HCT116 (cell line): ENCODE results near the gene MYH10. TPM values are rescaled to one million over a fixed set of nuclear protein-coding genes. Genes with fewer than 3 reads are reported as not detected.

Experiments used
- ATAC-seq: fragments of 200-7000 bp; cut with Tn5 transposase; 2 replicates; pipeline ENCODE4 v1.9.1; 2020; ENCODE audit warnings: mild to moderate bottlenecking, moderate library complexity
- BruUV-seq: library from RNA; stranded (reverse); fragments of 400-500 nt; replicated peaks from 2 replicates; lab custom pipeline; 2021; lab: Mats Ljungman, UMichigan
- CTCF ChIA-PET: fragments of 300-600 bp; sonication (Branson Sonifier 250); formaldehyde crosslinking; loops from one replicate; lab custom pipeline; 2021; ENCODE audit warnings: antibody characterized with exemption; lab: Charles Lee
- POLR2A ChIA-PET: fragments of 300-600, 350-600 bp; sonication (Branson Sonifier 250); formaldehyde crosslinking; loops from one replicate; lab custom pipeline; 2021; ENCODE audit warnings: antibody characterized with exemption; lab: Charles Lee
- RAD21 ChIA-PET, 2 experiments: fragments of 300-600 bp; sonication (Branson Sonifier 250); formaldehyde crosslinking; loops; one replicate each; lab custom pipeline; 2023; ENCODE audit warnings: low total read pairs in 2 of 2; ENCODE audit not compliant: uncharacterized antibody in 2 of 2, unreplicated experiment in 2 of 2, low non-redundant PET in 1 of 2; lab: Charles Lee
- DNase-seq: peaks from one replicate; pipeline ENCODE4 v3.0.0-alpha.2; 2010; ENCODE audit warnings: low read depth, low spot score
- H2AFZ ChIP-seq: fragments of 200-600 bp; shearing (Covaris generic), sonication (generic); 2 replicates; pipeline ENCODE4 v1.6.1; 2017; ENCODE audit warnings: low read depth, mixed run types, mixed read lengths, antibody characterized with exemption, low read length; ENCODE audit not compliant: poor library complexity, severe bottlenecking
- H3K27ac ChIP-seq: 2 replicates; pipeline ENCODE4 v1.5.1; 2012; ENCODE audit warnings: low read depth, low read length
- H3K27me3 ChIP-seq: fragments of 200-600 bp; sonication (generic); 2 replicates; pipeline ENCODE4 v1.6.1; 2016; ENCODE audit warnings: mixed run types, low read length, mixed read lengths; ENCODE audit not compliant: insufficient read depth
- H3K36me3 ChIP-seq, 2 experiments: fragments of 200-500 bp in 1 of 2; fragments of 200-600 bp in 1 of 2; sonication (Bioruptor generic) in 1 of 2; sonication (generic) in 1 of 2; 2 replicates each; pipeline versions ENCODE4 v1.5.1 to v1.6.1; 2014 to 2016; ENCODE audit warnings: low read length in 2 of 2, inconsistent platforms in 1 of 2, mixed read lengths in 1 of 2, mixed run types in 1 of 2; ENCODE audit not compliant: insufficient read depth in 2 of 2, control insufficient read depth in 1 of 2
- H3K4me1 ChIP-seq, 2 experiments: fragments of 200-600 bp in 1 of 2; sonication (generic) in 1 of 2; 2 replicates each; pipeline versions ENCODE4 v1.5.1 to v1.6.1; 2012 to 2017; ENCODE audit warnings: low read length in 2 of 2, inconsistent platforms in 1 of 2, mild to moderate bottlenecking in 1 of 2, mixed read lengths in 1 of 2, mixed run types in 1 of 2, moderate library complexity in 1 of 2; ENCODE audit not compliant: insufficient read depth in 2 of 2, control insufficient read depth in 1 of 2
- H3K4me2 ChIP-seq: fragments of 200-600 bp; sonication (generic); 2 replicates; pipeline ENCODE4 v1.6.1; 2017; ENCODE audit warnings: mixed run types, low read length, mixed read lengths
- H3K4me3 ChIP-seq, 2 experiments: fragments of 200-600 bp in 1 of 2; sonication (generic) in 1 of 2; replicated peaks in 1 of 2; 2 replicates each; pipeline ENCODE4 v1.5.1; 2011 to 2016; ENCODE audit warnings: low read length in 2 of 2, control low read depth in 1 of 2, low read depth in 1 of 2, mild to moderate bottlenecking in 1 of 2, mixed read lengths in 1 of 2, mixed run types in 1 of 2
- H3K79me2 ChIP-seq: fragments of 200-600 bp; sonication (generic); 2 replicates; pipeline ENCODE4 v1.6.1; 2017; ENCODE audit warnings: mild to moderate bottlenecking, mixed run types, low read length, moderate library complexity, mixed read lengths; ENCODE audit not compliant: insufficient read depth
- H3K9ac ChIP-seq: fragments of 200-600 bp; sonication (generic); 2 replicates; pipeline ENCODE4 v1.6.1; 2016; ENCODE audit warnings: low read length, mixed read lengths
- H3K9me2 ChIP-seq: fragments of 200-600 bp; sonication (generic), shearing (Covaris generic); 2 replicates; pipeline ENCODE4 v1.6.1; 2017; ENCODE audit warnings: mixed run types, mild to moderate bottlenecking, moderate library complexity; ENCODE audit not compliant: insufficient read depth
- H3K9me3 ChIP-seq, 2 experiments: fragments of 200-500 bp in 1 of 2; fragments of 200-600 bp in 1 of 2; sonication (Bioruptor generic) in 1 of 2; sonication (generic) in 1 of 2; 2 replicates each; pipeline ENCODE4 v1.6.1; 2014 to 2017; ENCODE audit warnings: low read length in 2 of 2, mixed read lengths in 2 of 2, inconsistent platforms in 1 of 2, low read depth in 1 of 2, mild to moderate bottlenecking in 1 of 2, mixed run types in 1 of 2, moderate library complexity in 1 of 2; ENCODE audit not compliant: control insufficient read depth in 1 of 2, insufficient read depth in 1 of 2
- H4K20me1 ChIP-seq: fragments of 200-600 bp; sonication (generic), shearing (Covaris generic); 2 replicates; pipeline ENCODE4 v1.6.1; 2017; ENCODE audit warnings: mixed run types, mild to moderate bottlenecking, moderate library complexity; ENCODE audit not compliant: insufficient read depth
- CTCF ChIP-seq, 3 experiments: fragments of 200-600 bp in 1 of 3; sonication (generic) in 1 of 3; IDR thresholded peaks in 2 of 3; conservative IDR thresholded peaks in 1 of 3; 2 replicates each; pipeline ENCODE4 v1.5.1; 2012 to 2017; ENCODE audit warnings: low read depth in 2 of 3, low read length in 2 of 3, antibody characterized with exemption in 1 of 3, borderline replicate concordance in 1 of 3, control low read depth in 1 of 3, mild to moderate bottlenecking in 1 of 3, mixed read lengths in 1 of 3, mixed run types in 1 of 3, moderate library complexity in 1 of 3; ENCODE audit not compliant: insufficient read depth in 1 of 3
- JUND ChIP-seq: IDR thresholded peaks from 2 replicates; pipeline ENCODE4 v1.6.1; 2012
- MAX ChIP-seq: IDR thresholded peaks from 2 replicates; pipeline ENCODE4 v1.6.1; 2012
- RAD21 ChIP-seq: IDR thresholded peaks from 2 replicates; pipeline ENCODE4 v1.6.1; 2012; ENCODE audit warnings: low read depth, mild to moderate bottlenecking
- SIN3A ChIP-seq: IDR thresholded peaks from 2 replicates; pipeline ENCODE4 v1.6.1; 2012; ENCODE audit warnings: low read depth
- SRF ChIP-seq: IDR thresholded peaks from 2 replicates; pipeline ENCODE4 v1.6.1; 2012; ENCODE audit warnings: low read depth
- YY1 ChIP-seq: IDR thresholded peaks from 2 replicates; pipeline ENCODE4 v1.6.1; 2011; ENCODE audit warnings: low read length, low read depth, moderate library complexity, mild to moderate bottlenecking; ENCODE audit not compliant: insufficient replicate concordance; ENCODE audit errors: extremely low read depth
- ZBTB33 ChIP-seq: IDR thresholded peaks from 2 replicates; pipeline ENCODE4 v1.6.1; 2011; ENCODE audit warnings: mild to moderate bottlenecking, low read length, moderate library complexity; ENCODE audit not compliant: insufficient replicate concordance; ENCODE audit errors: extremely low read depth
- ZNF274 ChIP-seq: fragments of 200-500 bp; sonication (Bioruptor generic); IDR thresholded peaks from 2 replicates; pipeline ENCODE4 v1.6.1; 2014; ENCODE audit warnings: mild to moderate bottlenecking, low read depth, low read length, inconsistent platforms
- intact Hi-C: fragments of 100-400 bp; cut with micrococcal nuclease; formaldehyde crosslinking; loops from 2 replicates; pipeline ENCODE4 v1.10.0; 2022
- total RNA-seq: library from RNA; stranded (reverse); gene quantifications from one replicate; pipeline ENCODE4 v1.2.1, GENCODE V29; 2021; ENCODE audit not compliant: unreplicated experiment

The MYH10 gene
- total RNA-seq, 1 experiment from 2014 or later = 39.2 TPM

DNA sequence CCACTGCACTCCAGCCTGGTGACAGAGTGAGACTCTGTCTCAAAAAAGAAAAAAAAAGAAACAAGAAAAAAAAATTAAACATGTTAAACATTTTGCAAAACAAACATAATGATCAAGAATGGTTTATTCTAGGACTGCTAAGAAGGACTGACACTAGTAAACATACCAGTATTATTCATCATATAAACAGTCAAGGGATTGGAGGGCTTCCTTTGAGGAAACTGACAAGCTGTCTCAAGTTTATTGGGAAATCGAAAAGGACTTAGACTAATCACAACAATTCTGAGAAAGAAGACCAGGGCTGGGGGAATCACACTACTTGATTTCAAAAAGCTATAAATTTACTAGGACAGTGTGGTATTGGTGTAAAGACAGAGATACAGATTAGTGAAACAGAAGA lies 75.5 kb downstream of the MYH10 start:
- ChIA-PET RAD21 (no interaction called here), CTCF (no interaction called here), POLR2A (no interaction called here)
- Histone ChIP-seq H3K9ac (no peak overlapping the region), H4K20me1 (no peaks in the 10 kb centered on the region), H2AFZ (no peak overlapping the region), H3K36me3 (no peaks in the 10 kb centered on the region), H3K27me3 (no peaks in the 10 kb centered on the region)
- TF ChIP-seq ZNF274 = no peak
- TF ChIP-seq JUND = no peak
- no peak for TF ChIP-seq SRF
- TF ChIP-seq RAD21 = no peak
- TF ChIP-seq MAX = no peak
- no peak for TF ChIP-seq YY1
- no peak for TF ChIP-seq SIN3A
- TF ChIP-seq ZBTB33 = no peak
- TF ChIP-seq CTCF (IDR thresholded peaks at IDR 0.05 in 2 of 3, conservative IDR thresholded peaks at IDR 0.05 in 1 of 3; ENCODE audit: borderline replicate concordance in 1 of 3, insufficient read depth in 1 of 3, low read depth in 2 of 3, low read length in 2 of 3) = no peak
- TF ChIP-seq, all 23 proteins: peak for 0
- no peaks in the 10 kb centered on the region for H3K9me2 ChIP-seq
- H3K27ac ChIP-seq = no peak overlapping the region
- intact Hi-C loops = no loop called here
- no peaks in the 10 kb centered on the region for H3K9me3 ChIP-seq
- no TSS peak for BruUV-seq
- ATAC-seq (no peak), DNase-seq (no peak)
- peaks cover 3 to 12% of the 10 kb centered on the region in 2 experiments; a peak in 2 of 4 replicates for H3K4me1 ChIP-seq
- no peaks in the 10 kb centered on the region for H3K79me2 ChIP-seq
- no peak overlapping the region for H3K4me3 ChIP-seq
- H3K4me2 ChIP-seq = no peak overlapping the region
